ENCODE measurements around the gene C2orf49.

GRCh38 chr2:105313877-105314276 is 23.5 kb upstream of the C2orf49 start:
- TF ChIP-seq EZH2 (IDR thresholded peaks at IDR 0.05; ENCODE audit: borderline replicate concordance, control insufficient read depth, low read depth, low read length) (no peak), HDAC6 (IDR thresholded peaks at IDR 0.05; ENCODE audit: unreplicated experiment) (no peak), SIN3A (IDR thresholded peaks at IDR 0.05; ENCODE audit: low read depth, low read length) (no peak), E4F1 (IDR thresholded peaks at IDR 0.05; ENCODE audit: borderline replicate concordance, partially characterized antibody) (no peak), RELB (IDR thresholded peaks at IDR 0.05; ENCODE audit: low read depth) (no peak), RCOR1 (conservative IDR thresholded peaks at IDR 0.05; ENCODE audit: low read depth, low read length) (no peak)

All from GM12878 (cell line).